Esophagus muscularis mucosa (tissue), 4 donors: ENCODE measurements around the gene MYCBPAP. TPM values are rescaled to one million over a fixed set of nuclear protein-coding genes. Genes with fewer than 3 reads are reported as not detected.

ENCODE experiments used
- DNase-seq: peaks from one replicate; pipeline ENCODE4 v3.0.0-alpha.2; 2017; ENCODE audit errors: extremely low spot score
- H3K27ac ChIP-seq, 4 donors: fragments of 200-600 bp; sonication (generic); replicated peaks in 1 of 4; 1 replicate in 3 of 4; 2 replicates in 1 of 4; pipeline ENCODE4 v1.5.1; 2016 to 2019; ENCODE audit warnings: mild to moderate bottlenecking in 1 of 4
- H3K27me3 ChIP-seq, 4 donors: fragments of 200-600 bp; sonication (generic); one replicate each; pipeline versions ENCODE4 v1.5.1 to v1.6.0; 2016 to 2019
- H3K36me3 ChIP-seq, 4 donors: fragments of 200-600 bp; sonication (generic); one replicate each; pipeline ENCODE4 v1.5.1; 2016 to 2019
- H3K4me1 ChIP-seq, 4 donors: fragments of 200-600 bp; sonication (generic); one replicate each; pipeline ENCODE4 v1.5.1; 2016 to 2019
- H3K4me3 ChIP-seq, 4 donors: fragments of 200-600 bp; sonication (generic); 1 replicate in 2 of 4; 2 replicates in 2 of 4; pipeline ENCODE4 v1.5.1; 2016 to 2019; ENCODE audit warnings: mild to moderate bottlenecking in 4 of 4, moderate library complexity in 1 of 4
- H3K9me3 ChIP-seq, 4 donors: fragments of 200-600 bp; sonication (generic); 1 replicate in 3 of 4; 2 replicates in 1 of 4; pipeline ENCODE4 v1.5.1; 2016 to 2019
- EP300 ChIP-seq: sonication (generic); formaldehyde crosslinking; IDR thresholded peaks from one replicate; pipeline ENCODE4 v1.6.1; 2017; ENCODE audit warnings: antibody characterized with exemption
- POLR2A ChIP-seq: fragments of 450-650 bp; IDR thresholded peaks from one replicate; pipeline ENCODE4 v1.6.1; 2017; ENCODE audit warnings: antibody characterized with exemption, moderate library complexity, mild to moderate bottlenecking, low read depth
- POLR2AphosphoS5 ChIP-seq, 2 donors: sonication (generic); formaldehyde crosslinking; IDR thresholded peaks; one replicate each; pipeline ENCODE4 v1.6.1; 2017; ENCODE audit warnings: antibody characterized with exemption in 2 of 2
- WGBS: methylation state at CpG from one replicate; pipeline ENCODE4 v1.1.5; 2018; 5-methylcytosine and 5-hydroxymethylcytosine counted together
- intact Hi-C: fragments of 100-400 bp; cut with DNase I; formaldehyde crosslinking; loops from one replicate; pipeline ENCODE4 v1.15.1; 2023
- total RNA-seq, 4 donors: library from RNA; depleted of rRNA; stranded (reverse); fragments of >200 nt; gene quantifications; one replicate each; pipeline versions ENCODE4 v1.1.0 to v1.2.1, GENCODE V29; 2016
- TF ChIP-seq, protein P1 (sequence below), 3 experiments: fragments of 200-600 bp in 2 of 3; fragments of 450-650 bp in 1 of 3; sonication (generic) in 2 of 3; IDR thresholded peaks; one replicate each; pipeline ENCODE4 v1.5.1; 2017 to 2019; ENCODE audit warnings: antibody characterized with exemption in 3 of 3, mild to moderate bottlenecking in 2 of 3, moderate library complexity in 1 of 3

MYCBPAP gene
- total RNA-seq, 4 donors from 2014 or later, result 0.33 to 1.6 (median 1.2) TPM; not detected in 1

DNA sequence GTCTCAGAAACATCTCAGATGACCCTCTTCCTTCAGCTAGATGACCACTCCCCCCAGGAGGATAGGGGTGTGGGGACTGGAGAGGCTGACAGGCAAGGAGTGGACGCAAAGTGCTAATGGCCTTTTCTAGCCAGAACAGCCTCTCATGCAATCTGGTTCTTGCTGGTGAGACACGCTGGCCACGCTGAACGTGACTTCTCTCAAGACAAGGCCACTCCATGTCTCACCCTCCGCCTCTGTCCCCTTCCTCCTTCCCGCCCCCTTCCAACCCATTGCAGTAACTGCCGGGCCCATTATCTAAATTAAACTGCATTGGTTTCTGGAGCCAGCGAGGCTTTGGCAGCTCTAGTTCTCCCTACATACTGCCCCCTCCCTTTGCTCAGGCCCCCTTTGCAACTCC, 61.8 kb downstream of the MYCBPAP start:
- Histone ChIP-seq H3K4me3 (no peak overlapping the region), H3K27ac (no peak overlapping the region), H3K4me1 (peaks cover 0 to 18% (median 5%) of the 10 kb centered on the region in 4 donors), H3K9me3 (no peaks in the 10 kb centered on the region), H3K27me3 (peaks cover 0 to 38% (median 0%) of the 10 kb centered on the region in 4 donors), H3K36me3 (no peaks in the 10 kb centered on the region)
- no peak for DNase-seq
- intact Hi-C loops, result no loop called here
- 95% methylated on average over 8 of the region's 8 CpGs for WGBS
- TF ChIP-seq, protein P1, sequence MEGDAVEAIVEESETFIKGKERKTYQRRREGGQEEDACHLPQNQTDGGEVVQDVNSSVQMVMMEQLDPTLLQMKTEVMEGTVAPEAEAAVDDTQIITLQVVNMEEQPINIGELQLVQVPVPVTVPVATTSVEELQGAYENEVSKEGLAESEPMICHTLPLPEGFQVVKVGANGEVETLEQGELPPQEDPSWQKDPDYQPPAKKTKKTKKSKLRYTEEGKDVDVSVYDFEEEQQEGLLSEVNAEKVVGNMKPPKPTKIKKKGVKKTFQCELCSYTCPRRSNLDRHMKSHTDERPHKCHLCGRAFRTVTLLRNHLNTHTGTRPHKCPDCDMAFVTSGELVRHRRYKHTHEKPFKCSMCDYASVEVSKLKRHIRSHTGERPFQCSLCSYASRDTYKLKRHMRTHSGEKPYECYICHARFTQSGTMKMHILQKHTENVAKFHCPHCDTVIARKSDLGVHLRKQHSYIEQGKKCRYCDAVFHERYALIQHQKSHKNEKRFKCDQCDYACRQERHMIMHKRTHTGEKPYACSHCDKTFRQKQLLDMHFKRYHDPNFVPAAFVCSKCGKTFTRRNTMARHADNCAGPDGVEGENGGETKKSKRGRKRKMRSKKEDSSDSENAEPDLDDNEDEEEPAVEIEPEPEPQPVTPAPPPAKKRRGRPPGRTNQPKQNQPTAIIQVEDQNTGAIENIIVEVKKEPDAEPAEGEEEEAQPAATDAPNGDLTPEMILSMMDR (IDR thresholded peaks at IDR 0.05), result no peak
- TF ChIP-seq POLR2AphosphoS5 (IDR thresholded peaks at IDR 0.05), result no peak
- no peak for TF ChIP-seq POLR2A
- no peak for TF ChIP-seq EP300

- WGBS, result 86% methylated on average over 6 of the region's 7 CpGs
- H3K36me3 ChIP-seq, result no peaks in the 10 kb centered on the region
- intact Hi-C loops, result no loop called here
- H3K4me3 ChIP-seq, result no peak overlapping the region
- DNase-seq, result no peak
- no peak overlapping the region for H3K27ac ChIP-seq
- no peaks in the 10 kb centered on the region for H3K9me3 ChIP-seq
- peaks cover 0 to 13% (median under 1%) of the 10 kb centered on the region in 4 donors for H3K4me1 ChIP-seq
- peaks cover 0 to 34% (median 0%) of the 10 kb centered on the region in 4 donors for H3K27me3 ChIP-seq
- TF ChIP-seq EP300 (no peak), POLR2AphosphoS5 (IDR thresholded peaks at IDR 0.05) (no peak), POLR2A (no peak)
- TF ChIP-seq, protein P1 (IDR thresholded peaks at IDR 0.05), result no peak
Observed at GRCh38 chr17:50570528-50570927, 62.3 kb downstream of the MYCBPAP start.

DNA sequence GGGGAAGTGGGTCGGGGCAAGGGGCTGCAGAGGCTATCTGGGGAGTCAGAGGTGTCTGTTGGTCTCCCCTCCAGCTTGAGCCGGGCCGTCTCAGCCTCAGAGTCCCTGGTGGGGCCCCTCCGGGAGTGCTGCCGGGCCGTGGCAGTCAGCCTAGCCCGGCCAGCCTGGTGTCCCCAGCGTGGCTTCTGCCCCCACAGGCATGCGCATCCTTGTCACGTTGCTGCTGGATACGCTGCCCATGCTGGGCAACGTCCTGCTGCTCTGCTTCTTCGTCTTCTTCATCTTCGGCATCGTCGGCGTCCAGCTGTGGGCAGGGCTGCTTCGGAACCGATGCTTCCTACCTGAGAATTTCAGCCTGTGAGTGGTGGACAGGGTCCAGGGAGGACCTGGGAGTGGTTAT, 63.4 kb downstream of the MYCBPAP start:
- no peaks in the 10 kb centered on the region for H3K9me3 ChIP-seq
- H3K27ac ChIP-seq, result no peak overlapping the region
- WGBS, result 91% methylated on average over 12 of the region's 19 CpGs
- H3K36me3 ChIP-seq, result no peaks in the 10 kb centered on the region
- no peak overlapping the region for H3K4me3 ChIP-seq
- H3K27me3 ChIP-seq, result peaks cover 0 to 23% (median 0%) of the 10 kb centered on the region in 4 donors
- DNase-seq, result no peak
- intact Hi-C loops, result no loop called here
- TF ChIP-seq, protein P1 (IDR thresholded peaks at IDR 0.05), result no peak
- TF ChIP-seq POLR2AphosphoS5 (IDR thresholded peaks at IDR 0.05), result no peak
- no peak for TF ChIP-seq POLR2A
- no peak for TF ChIP-seq EP300
- H3K4me1 ChIP-seq, result peaks cover 0 to 6% (median 0%) of the 10 kb centered on the region in 4 donors

DNA sequence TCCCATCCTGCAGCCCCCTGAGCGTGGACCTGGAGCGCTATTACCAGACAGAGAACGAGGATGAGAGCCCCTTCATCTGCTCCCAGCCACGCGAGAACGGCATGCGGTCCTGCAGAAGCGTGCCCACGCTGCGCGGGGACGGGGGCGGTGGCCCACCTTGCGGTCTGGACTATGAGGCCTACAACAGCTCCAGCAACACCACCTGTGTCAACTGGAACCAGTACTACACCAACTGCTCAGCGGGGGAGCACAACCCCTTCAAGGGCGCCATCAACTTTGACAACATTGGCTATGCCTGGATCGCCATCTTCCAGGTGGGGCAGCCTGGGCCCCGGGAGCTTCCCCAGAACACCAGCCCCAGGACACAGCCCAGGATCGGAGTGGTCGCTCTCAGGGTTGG, 64.3 kb downstream of the MYCBPAP start:
- Histone ChIP-seq H3K36me3 (no peaks in the 10 kb centered on the region), H3K27ac (no peak overlapping the region), H3K4me3 (no peak overlapping the region), H3K9me3 (no peaks in the 10 kb centered on the region), H3K27me3 (peaks cover 0 to 14% (median 0%) of the 10 kb centered on the region in 4 donors), H3K4me1 (no peaks in the 10 kb centered on the region)
- intact Hi-C loops, result no loop called here
- no peak for TF ChIP-seq POLR2A
- TF ChIP-seq EP300, result no peak
- TF ChIP-seq, protein P1 (IDR thresholded peaks at IDR 0.05), result no peak
- no peak for DNase-seq
- 96% methylated on average over 16 of the region's 20 CpGs for WGBS
